Fibroblast of lung (primary cell): Measurements from ENCODE around the gene DOK6.

Source experiments
- CTCF ChIP-seq, 2 donors: IDR thresholded peaks in 1 of 2; conservative IDR thresholded peaks in 1 of 2; 1 replicate in 1 of 2; 2 replicates in 1 of 2; pipeline ENCODE4 v1.5.1; 2011 to 2012; ENCODE audit warnings: low read length in 2 of 2, control low read depth in 1 of 2, inconsistent platforms in 1 of 2, low read depth in 1 of 2, mild to moderate bottlenecking in 1 of 2
- EZH2 ChIP-seq: IDR thresholded peaks from 2 replicates; pipeline ENCODE4 v1.5.1; 2012; ENCODE audit warnings: low read length, control low read depth, mild to moderate bottlenecking; ENCODE audit errors: missing control alignments

GRCh38 chr18:69755041-69755440 lies 354.4 kb downstream of the DOK6 start:
- TF ChIP-seq EZH2 (no peak), CTCF (conservative IDR thresholded peaks at IDR 0.05 in 1 of 2, IDR thresholded peaks at IDR 0.05 in 1 of 2; ENCODE audit: low read depth in 1 of 2, low read length in 2 of 2) (no peak)
